Urinary bladder (tissue), 4 donors: ENCODE data around the gene ALDH3B2. TPM values are rescaled to one million over a fixed set of nuclear protein-coding genes. Genes with fewer than 3 reads are reported as not detected.
"Not testable (repeated sequence)": the region's sequence is repeated elsewhere in the genome, so short reads cannot be mapped to it uniquely, and the experiment has no call there.

Source experiments
- DNase-seq: peaks from one replicate; pipeline ENCODE4 v3.0.0-alpha.2; 2015; ENCODE audit errors: extremely low spot score
- H3K27ac ChIP-seq: one replicate; pipeline ENCODE4 v1.5.1; 2013; ENCODE audit warnings: low read depth, mild to moderate bottlenecking, moderate library complexity
- H3K36me3 ChIP-seq: one replicate; pipeline ENCODE4 v1.6.1; 2013; ENCODE audit warnings: mild to moderate bottlenecking, moderate library complexity; ENCODE audit not compliant: insufficient read depth
- H3K4me1 ChIP-seq: one replicate; pipeline ENCODE4 v1.6.1; 2013; ENCODE audit warnings: mild to moderate bottlenecking, moderate library complexity; ENCODE audit not compliant: insufficient read depth
- H3K4me3 ChIP-seq: one replicate; pipeline ENCODE4 v1.5.1; 2013; ENCODE audit warnings: low read depth, low read length
- WGBS: extraction: QIAGEN DNeasy Blood & Tissue Kit; methylation state at CpG from one replicate; pipeline ENCODE4 v1.1.7; 2013; 5-methylcytosine and 5-hydroxymethylcytosine counted together
- polyA plus RNA-seq: library from polyadenylated mRNA; stranded (reverse); fragments of 200-250 nt; gene quantifications from one replicate; pipeline ENCODE4 v1.2.3, GENCODE V29; 2013
- total RNA-seq: library from RNA; depleted of rRNA; stranded (reverse); fragments of >200 nt; gene quantifications from one replicate; pipeline ENCODE4 v1.2.3, GENCODE V29; 2014
- donor health status: healthy with polysubstance abuse.
- donor health status: healthy.

ALDH3B2 gene
- total and polyA plus RNA-seq, 2 donors: 1.7 to 2.6 TPM

- Histone ChIP-seq H3K27ac (no peak overlapping the region), H3K4me1 (no peaks in the 10 kb centered on the region), H3K36me3 (no peaks in the 10 kb centered on the region), H3K4me3 (no peak overlapping the region)
- WGBS: 80% methylated on average over 12 of the region's 12 CpGs
- no peak for DNase-seq
These were observed 12.1 kb downstream of the ALDH3B2 start for GRCh38 chr11:67662142-67662834.

GRCh38 chr11:67660752-67661151 lies 13.7 kb downstream of the ALDH3B2 start:
- not testable (repeated sequence) for H3K36me3 ChIP-seq, H3K4me1 ChIP-seq, H3K27ac ChIP-seq, H3K4me3 ChIP-seq, DNase-seq
- 70% methylated on average over 5 of the region's 5 CpGs for WGBS

GRCh38 chr11:67659651-67660165 lies 14.7 kb downstream of the ALDH3B2 start:
- H3K27ac ChIP-seq, H3K4me3 ChIP-seq, DNase-seq, H3K4me1 ChIP-seq, H3K36me3 ChIP-seq: not testable (repeated sequence)
- WGBS: 62% methylated on average over 5 of the region's 5 CpGs

- no peak for DNase-seq
- Histone ChIP-seq H3K27ac (no peak overlapping the region), H3K4me1 (no peaks in the 10 kb centered on the region), H3K36me3 (no peaks in the 10 kb centered on the region), H3K4me3 (no peak overlapping the region)
- 35% methylated on average over 3 of the region's 3 CpGs for WGBS
These were observed 17.1 kb downstream of the ALDH3B2 start for GRCh38 chr11:67657300-67657699.

- Histone ChIP-seq H3K36me3 (no peaks in the 10 kb centered on the region), H3K4me3 (no peak overlapping the region), H3K4me1 (no peaks in the 10 kb centered on the region), H3K27ac (no peak overlapping the region)
- WGBS: 89% methylated on average over 4 of the region's 4 CpGs
- DNase-seq: no peak
These were observed 18.0 kb downstream of the ALDH3B2 start for GRCh38 chr11:67656278-67656922.

GRCh38 chr11:67654225-67654624 lies 20.2 kb downstream of the ALDH3B2 start:
- H3K4me3 ChIP-seq: no peak overlapping the region
- no peaks in the 10 kb centered on the region for H3K36me3 ChIP-seq
- DNase-seq: no peak
- no peaks in the 10 kb centered on the region for H3K4me1 ChIP-seq
- no peak overlapping the region for H3K27ac ChIP-seq
- WGBS: 76% methylated on average over 9 of the region's 9 CpGs

- H3K27ac ChIP-seq: no peak overlapping the region
- H3K4me3 ChIP-seq: no peak overlapping the region
- whole genome bisulfite sequencing: 79% methylated on average over 15 of the region's 15 CpGs
- no peaks in the 10 kb centered on the region for H3K36me3 ChIP-seq
- DNase-seq: no peak
- H3K4me1 ChIP-seq: no peaks in the 10 kb centered on the region
These were observed 21.2 kb downstream of the ALDH3B2 start for GRCh38 chr11:67652965-67653845.

- DNase-seq: no peak
- no peaks in the 10 kb centered on the region for H3K36me3 ChIP-seq
- WGBS: 52% methylated on average over 13 of the region's 13 CpGs
- H3K4me1 ChIP-seq: no peaks in the 10 kb centered on the region
- H3K4me3 ChIP-seq: no peak overlapping the region
- H3K27ac ChIP-seq: no peak overlapping the region
These were observed 22.2 kb downstream of the ALDH3B2 start for GRCh38 chr11:67651976-67652781.

GRCh38 chr11:67649634-67650510 lies 24.6 kb downstream of the ALDH3B2 start:
- H3K27ac ChIP-seq: no peak overlapping the region
- peak overlapping the region; percentile 10 for H3K4me3 ChIP-seq
- no peak for DNase-seq
- no peaks in the 10 kb centered on the region for H3K4me1 ChIP-seq
- WGBS: 81% methylated on average over 22 of the region's 22 CpGs
- no peaks in the 10 kb centered on the region for H3K36me3 ChIP-seq

GRCh38 chr11:67648796-67649613 lies 25.4 kb downstream of the ALDH3B2 start:
- Histone ChIP-seq H3K27ac (no peak overlapping the region), H3K4me1 (no peaks in the 10 kb centered on the region), H3K4me3 (no peak overlapping the region), H3K36me3 (no peaks in the 10 kb centered on the region)
- DNase-seq: no peak
- WGBS: 62% methylated on average over 12 of the region's 12 CpGs

GRCh38 chr11:67648140-67648795 lies 26.2 kb downstream of the ALDH3B2 start:
- Histone ChIP-seq H3K4me1 (no peaks in the 10 kb centered on the region), H3K4me3 (no peak overlapping the region), H3K36me3 (no peaks in the 10 kb centered on the region), H3K27ac (no peak overlapping the region)
- 67% methylated on average over 12 of the region's 12 CpGs for WGBS
- DNase-seq: no peak
